HL-60/S4 (cell line): Measurements from ENCODE around the gene AZIN2.

Experiments
- in situ Hi-C: fragments of 300-500 bp; cut with MboI; formaldehyde crosslinking; loops from 2 replicates; pipeline ENCODE4 v1.14.3; 2022; ENCODE audit warnings: low sequenced_read_pairs

The AZIN2 gene

DNA sequence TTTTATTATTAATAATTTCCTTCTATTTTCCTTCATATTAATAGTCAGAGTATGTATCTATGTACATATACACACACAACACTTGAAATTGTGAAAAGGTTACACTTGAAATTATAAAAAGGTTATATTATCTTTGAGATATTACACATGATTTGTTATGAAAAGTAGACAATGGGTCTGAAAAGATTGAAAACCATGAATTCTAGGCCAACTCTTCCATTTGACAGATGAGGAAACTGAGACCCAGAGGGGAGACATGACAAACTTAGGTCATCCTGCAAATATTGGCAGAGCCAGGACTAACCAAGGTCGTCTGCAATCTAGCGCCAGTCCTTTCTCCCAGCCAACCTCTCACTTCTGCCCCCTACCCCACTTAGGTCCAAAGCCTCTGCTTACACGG, 67.7 kb downstream of the AZIN2 start:
- in situ Hi-C loops: no loop called here

DNA sequence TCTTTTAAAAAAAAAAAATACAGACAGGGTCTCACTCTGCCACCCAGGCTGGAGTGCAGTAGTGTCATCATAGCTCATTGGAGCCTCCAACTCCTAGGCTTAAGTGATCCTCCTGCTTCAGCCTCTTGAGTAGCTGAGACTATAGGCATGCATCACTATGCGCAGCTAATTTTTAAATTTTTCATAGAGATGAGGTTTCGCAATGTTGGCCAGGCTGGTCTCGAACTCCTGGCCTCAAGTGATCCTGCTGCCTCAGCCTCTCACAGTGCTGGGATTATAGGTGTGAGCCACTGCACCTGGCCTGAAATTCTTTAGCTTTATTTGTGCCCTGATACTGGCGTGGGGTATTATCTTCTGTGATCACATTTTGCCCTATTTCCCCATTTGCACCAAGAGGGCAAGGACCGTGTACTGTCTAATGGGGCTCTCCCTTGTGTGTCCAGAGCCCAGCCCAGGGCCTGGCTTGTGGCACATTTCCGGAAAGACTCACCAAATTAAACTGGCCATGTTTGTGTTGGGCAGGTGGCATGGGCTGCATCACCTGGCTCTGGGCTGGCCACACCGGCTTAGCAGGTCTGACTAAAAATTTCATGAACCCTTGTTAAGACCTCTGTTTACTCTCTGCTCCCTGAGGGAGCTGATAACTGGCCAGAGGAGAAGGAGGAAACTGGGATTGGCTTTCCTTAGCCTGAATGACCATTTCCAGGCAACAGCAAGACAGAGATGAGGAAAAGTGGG, 68.7 kb downstream of the AZIN2 start:
- in situ Hi-C loops: no loop called here

GRCh38 chr1:33150522-33150921, 69.6 kb downstream of the AZIN2 start:
- in situ Hi-C loops: no loop called here

- in situ Hi-C loops: no loop called here
Observed at GRCh38 chr1:33151116-33151515, 70.2 kb downstream of the AZIN2 start.

GRCh38 chr1:33152685-33153432, 71.9 kb downstream of the AZIN2 start:
- in situ Hi-C loops: no loop called here

GRCh38 chr1:33153650-33154049, 72.7 kb downstream of the AZIN2 start:
- in situ Hi-C loops: no loop called here

- in situ Hi-C loops: no loop called here
Observed at GRCh38 chr1:33155877-33156538, 75.1 kb downstream of the AZIN2 start.

DNA sequence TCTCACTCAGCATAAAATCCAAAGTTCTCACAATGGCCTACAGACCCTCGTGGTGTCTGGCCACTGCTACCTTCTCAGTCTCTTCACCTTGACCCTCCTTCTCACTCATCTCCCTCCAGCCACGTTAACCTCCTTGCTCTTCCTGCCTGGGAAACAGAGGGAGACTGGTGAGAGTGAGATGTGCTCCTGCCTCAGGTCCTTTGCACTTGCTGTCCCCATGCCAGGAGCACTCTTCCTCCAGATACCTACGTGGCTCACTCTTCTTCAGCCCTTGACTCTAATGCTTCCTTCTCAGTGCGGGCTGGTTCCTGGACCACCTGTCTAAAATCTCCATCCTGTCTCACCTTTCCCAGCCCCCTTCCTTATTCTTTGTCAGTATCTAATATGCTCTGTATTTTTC, 76.2 kb downstream of the AZIN2 start:
- in situ Hi-C loops: no loop called here

GRCh38 chr1:33158366-33158765, 77.4 kb downstream of the AZIN2 start:
- in situ Hi-C loops: no loop called here

GRCh38 chr1:33159577-33159976, 78.6 kb downstream of the AZIN2 start:
- in situ Hi-C loops: no loop called here

DNA sequence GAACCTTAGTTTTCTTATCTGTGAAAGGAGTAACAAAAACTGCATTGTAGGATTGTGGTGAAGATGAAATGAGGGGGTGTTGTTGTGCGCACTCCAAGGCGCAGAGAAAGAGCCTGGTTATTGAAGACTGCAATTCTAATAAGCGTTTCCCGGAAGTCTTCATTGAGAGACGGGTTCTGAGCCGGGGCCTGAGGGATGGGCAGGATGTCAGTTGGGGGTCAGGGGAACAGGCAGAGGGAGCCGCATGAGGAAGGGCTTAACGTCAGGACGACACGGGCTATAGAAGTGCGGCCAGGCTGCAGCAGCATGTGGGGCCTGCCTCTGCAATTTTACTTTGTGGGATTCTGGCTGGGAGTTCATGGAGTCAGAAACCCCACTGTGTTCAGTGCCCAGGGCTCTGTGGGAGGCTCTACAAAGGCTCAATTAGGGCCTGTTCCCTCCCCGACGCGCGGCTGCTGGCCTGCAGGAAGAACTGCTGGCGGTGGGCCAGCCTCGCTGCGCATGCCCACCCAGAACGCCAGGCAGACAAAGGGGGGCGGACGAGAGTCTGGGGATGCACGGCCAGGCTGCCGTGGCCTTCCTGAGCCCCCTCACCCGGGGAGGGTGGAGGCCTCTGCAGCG, 80.2 kb downstream of the AZIN2 start:
- in situ Hi-C loops: no loop called here

DNA sequence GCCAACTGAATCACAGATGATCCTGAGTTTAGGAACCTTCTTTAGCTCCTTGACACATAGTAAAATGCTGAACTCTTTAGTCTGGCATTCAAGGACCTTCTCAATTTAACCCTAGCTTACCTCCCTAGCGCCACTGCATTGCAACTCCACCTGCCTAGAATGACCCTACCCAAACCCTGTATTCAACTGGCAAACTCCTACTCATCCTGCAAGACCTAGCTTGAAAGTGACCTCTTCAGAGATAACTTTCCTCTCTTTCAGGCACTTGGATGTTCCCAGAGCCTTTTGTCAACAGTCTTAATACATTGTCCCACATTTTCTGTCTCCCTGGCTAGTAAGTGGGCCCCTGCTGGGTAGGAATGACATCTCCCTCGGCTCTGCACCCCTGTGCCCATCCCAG, 81.2 kb downstream of the AZIN2 start:
- in situ Hi-C loops: no loop called here

GRCh38 chr1:33163621-33164519, 82.9 kb downstream of the AZIN2 start:
- in situ Hi-C loops: no loop called here

- in situ Hi-C loops: no loop called here
Observed at GRCh38 chr1:33165209-33165608, 84.3 kb downstream of the AZIN2 start.

DNA sequence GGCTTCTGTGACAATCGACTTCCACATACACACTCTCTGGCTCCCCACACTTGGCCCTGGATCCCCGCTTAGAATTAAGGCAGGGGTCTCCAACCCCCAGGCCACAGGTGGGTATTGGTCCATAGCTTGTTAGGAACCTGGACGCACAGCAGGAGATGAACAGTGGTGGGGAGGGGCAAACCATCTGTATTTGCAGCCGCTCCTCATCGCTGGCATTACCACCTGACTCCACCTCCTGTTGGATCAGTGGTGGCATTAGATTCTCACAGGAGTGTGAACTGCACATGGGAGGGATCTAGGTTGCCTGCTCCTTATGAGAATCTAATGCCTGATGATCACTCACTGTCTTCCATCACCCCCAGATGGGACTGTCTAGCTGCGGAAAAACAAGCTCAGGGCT, 84.9 kb downstream of the AZIN2 start:
- in situ Hi-C loops: no loop called here

GRCh38 chr1:33167650-33168447, 86.9 kb downstream of the AZIN2 start:
- in situ Hi-C loops: no loop called here

DNA sequence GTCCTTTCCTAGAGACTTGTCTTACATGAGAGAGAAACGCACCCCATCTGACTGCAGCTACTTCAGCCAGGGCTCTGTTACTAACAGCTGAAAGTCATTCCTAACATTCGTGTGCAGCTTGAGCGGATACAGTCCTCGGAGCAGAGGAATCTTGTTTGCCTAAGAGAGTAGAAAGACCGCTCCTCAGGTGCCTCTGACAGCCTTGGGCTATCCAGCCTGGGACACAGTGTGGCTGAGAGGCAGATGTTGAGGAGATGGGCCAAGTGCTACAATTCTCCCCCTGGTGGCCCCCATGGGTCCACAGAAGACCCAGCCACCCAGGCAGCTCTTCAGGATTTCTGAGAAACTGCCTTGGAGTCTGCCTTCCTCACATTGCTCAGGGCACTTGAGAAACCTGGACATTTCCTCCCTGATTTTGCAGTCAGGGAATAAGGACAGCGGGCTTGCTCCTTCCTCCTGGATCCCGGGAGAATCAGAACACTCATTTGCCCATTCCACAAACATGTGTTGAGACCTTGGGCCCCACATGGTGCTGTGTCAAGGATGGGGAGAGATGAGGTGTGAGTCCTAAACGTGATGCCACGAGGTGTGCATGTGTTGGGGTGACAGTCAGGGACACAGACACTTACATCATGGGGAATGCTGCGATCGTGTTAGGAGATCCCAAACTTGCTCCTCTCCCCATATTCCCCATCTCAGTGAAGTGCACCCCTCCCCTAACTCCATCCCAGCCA, 87.8 kb downstream of the AZIN2 start:
- in situ Hi-C loops: no loop called here

DNA sequence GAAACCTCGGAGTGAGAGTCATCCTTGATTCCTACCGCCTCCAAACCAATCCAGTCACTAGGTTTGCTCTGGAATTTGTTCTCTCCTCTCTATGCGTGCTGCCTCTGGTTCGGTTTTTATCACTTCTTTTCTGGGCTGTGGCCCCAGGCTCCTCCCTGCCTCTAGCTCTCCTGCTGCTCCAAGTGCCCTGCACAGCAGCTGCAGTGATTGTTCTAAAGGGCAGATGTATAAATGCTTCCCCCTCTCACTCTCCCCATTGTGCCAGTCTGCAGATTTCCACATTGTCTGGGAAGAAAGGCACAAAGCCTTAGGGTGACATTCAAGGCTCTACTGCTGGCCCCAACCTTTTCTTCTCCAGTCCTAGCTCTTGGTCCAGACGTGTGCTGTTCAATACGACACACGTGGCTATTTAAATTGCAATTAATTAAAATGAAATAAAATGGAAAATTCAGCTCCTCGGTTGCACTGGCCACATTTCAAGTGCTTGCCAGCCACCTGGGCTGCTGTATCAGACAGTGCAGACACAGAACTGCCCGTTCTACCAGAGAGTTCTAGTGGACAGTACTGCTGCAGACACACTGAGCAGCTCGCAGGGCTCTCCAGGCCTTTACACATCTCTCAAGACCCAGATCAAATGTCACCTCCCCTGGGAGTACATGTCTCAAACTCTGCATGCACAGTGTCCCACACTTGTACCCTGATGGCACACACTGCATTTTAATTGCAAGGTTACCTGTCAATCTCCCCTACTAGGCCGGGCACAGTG, 88.5 kb downstream of the AZIN2 start:
- in situ Hi-C loops: no loop called here
